ENCODE results near the gene ATP4A. TPM values are rescaled to one million over a fixed set of nuclear protein-coding genes. Genes with fewer than 3 reads are reported as not detected.

The ATP4A gene
- polyA plus RNA-seq, 1 experiment, result not detected

DNA sequence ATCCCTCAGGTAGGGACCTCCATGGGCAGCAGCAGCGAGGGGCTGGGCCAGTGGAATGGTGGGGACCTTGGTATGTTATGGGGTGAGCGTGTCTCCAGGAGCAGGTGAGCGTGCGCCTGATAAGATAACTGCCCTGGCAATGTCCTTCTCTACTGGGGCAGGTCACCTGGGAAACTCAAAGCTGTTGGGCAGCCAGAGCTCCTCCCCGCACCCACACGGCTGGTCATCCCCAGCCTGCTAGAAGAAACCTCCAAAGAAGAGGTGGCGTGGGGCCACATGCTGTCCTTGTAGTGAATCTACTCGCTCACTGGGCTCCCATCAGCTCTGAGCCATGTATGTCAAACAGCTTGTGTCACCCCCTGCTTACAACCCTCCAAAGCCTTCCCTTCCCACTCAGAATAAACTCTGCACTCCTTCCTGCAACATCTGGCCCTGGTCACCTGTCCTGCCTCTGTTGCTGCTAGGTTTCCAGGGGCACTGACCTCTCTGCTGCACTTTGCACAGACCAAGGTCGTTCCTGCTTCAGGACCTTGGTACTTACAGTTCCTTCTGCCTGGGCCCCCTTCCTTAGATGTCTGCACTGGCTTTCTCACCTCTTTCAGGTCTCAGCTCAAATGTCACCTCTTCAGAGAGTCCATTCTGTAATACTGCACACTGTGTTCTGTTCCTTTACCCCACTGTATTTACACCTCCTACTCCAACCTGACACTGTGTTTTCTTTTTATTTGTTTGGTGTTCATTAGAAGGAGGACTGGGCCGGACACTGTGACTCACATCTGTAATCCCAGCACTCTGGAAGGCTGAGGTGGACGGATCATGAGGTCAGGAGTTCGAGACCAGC lies 1.8 kb upstream of the ATP4A start:
- POLR2A ChIA-PET, result no interaction called here
- TF ChIP-seq CTCF (IDR thresholded peaks at IDR 0.05; ENCODE audit: insufficient read depth, low read depth, low read length), result no peak
- no peaks in the 10 kb centered on the region for H3K36me3 ChIP-seq (ENCODE audit: control insufficient read depth, insufficient read depth, low read length)
- no peak overlapping the region for H3K4me3 ChIP-seq (ENCODE audit: low read depth, low read length)
- H3K27me3 ChIP-seq (ENCODE audit: control insufficient read depth, insufficient read depth, low read length), result peaks cover 5% of the 10 kb centered on the region; the same call in 1 of the 2 replicates
- CTCF ChIA-PET, result interaction anchor here (1.3 to 1.6 kb wide), 2 partner anchors 9 to 15 kb away, joined by 3 to 7 read pairs; no protein-coding TSS in a partner anchor
- no peak for DNase-seq (ENCODE audit: low read depth)

DNA sequence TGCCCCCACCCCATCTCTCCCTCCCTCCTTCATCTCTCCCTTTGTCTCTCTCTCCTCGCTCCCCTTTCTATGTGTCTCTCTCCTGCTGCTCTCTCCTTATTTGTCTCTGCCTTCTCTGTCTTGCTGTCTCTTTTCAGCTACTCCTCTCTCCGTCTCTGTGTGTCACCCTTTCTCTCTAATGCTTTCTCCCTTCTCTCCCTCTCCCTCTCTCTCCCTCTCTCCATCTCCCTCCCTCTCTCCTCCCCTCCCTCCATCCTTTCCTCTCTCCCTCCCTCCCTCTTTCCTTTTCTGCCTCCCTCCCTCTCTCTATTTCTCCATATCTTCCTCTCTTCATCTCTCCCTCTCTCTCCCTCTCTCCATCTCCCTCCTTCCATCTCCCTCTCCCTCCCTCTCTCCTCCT lies 682 bp downstream of the ATP4A start:
- no peak for TF ChIP-seq CTCF (IDR thresholded peaks at IDR 0.05; ENCODE audit: insufficient read depth, low read depth, low read length)
- no peak for DNase-seq (ENCODE audit: low read depth)
- ChIA-PET POLR2A (no interaction called here), CTCF (interaction anchor here (0.7 kb wide), 1 partner anchor 35 kb away, joined by 3 read pairs; no protein-coding TSS in a partner anchor)
- no peaks in the 10 kb centered on the region for H3K36me3 ChIP-seq (ENCODE audit: control insufficient read depth, insufficient read depth, low read length)
- no peak overlapping the region for H3K4me3 ChIP-seq (ENCODE audit: low read depth, low read length)
- peaks cover 13% of the 10 kb centered on the region for H3K27me3 ChIP-seq (ENCODE audit: control insufficient read depth, insufficient read depth, low read length)

DNA sequence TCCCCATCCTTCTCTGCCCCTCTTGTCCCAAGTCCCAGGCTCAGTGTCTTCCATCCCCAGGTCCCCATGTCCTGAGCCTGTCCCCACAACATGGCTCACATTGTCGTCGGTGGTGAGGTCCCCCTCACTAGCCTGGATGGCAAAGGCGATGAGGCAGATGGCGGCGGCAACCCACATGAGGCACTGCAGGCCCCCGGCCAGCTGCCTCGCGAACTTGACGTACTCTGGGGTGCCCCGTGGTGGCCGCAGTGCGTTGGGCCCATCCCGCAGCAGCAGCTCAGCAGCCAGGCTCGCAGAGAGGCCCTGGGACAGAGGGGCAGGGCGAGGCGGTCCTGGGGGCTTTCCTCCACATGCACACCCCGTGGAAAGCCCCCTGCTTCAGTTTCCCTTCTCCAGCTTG lies 1.1 kb downstream of the ATP4A start:
- CTCF ChIA-PET, result interaction anchor here (0.6 kb wide), 1 partner anchor 443 kb away, joined by 3 read pairs; no protein-coding TSS in a partner anchor
- POLR2A ChIA-PET, result no interaction called here
- TF ChIP-seq CTCF (IDR thresholded peaks at IDR 0.05; ENCODE audit: insufficient read depth, low read depth, low read length), result no peak
- DNase-seq (ENCODE audit: low read depth), result no peak
- no peak overlapping the region for H3K4me3 ChIP-seq (ENCODE audit: low read depth, low read length)
- H3K36me3 ChIP-seq (ENCODE audit: control insufficient read depth, insufficient read depth, low read length), result no peaks in the 10 kb centered on the region
- peaks cover 13% of the 10 kb centered on the region for H3K27me3 ChIP-seq (ENCODE audit: control insufficient read depth, insufficient read depth, low read length)

DNA sequence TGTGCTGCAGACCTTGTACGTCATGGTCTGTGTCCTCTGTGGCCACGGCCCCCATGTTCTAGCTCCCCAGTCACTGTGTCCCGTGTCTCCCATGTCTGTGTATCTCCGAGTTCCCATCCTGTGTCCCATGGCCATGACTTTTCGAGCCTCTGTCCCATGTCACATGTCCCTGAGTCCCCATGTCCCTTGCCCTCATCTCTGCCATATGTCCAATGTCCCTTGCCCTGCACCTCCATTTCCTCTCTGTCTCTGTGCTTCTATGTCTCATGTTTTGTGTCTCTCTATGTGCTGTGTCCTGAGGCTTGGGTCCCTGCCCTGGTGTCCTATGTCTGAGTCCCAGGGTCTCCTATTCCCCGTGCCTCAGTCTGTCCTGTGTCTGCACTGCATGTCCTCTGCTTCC lies 2.0 kb downstream of the ATP4A start:
- POLR2A ChIA-PET, result no interaction called here
- no peak overlapping the region for H3K4me3 ChIP-seq (ENCODE audit: low read depth, low read length)
- CTCF ChIA-PET, result interaction anchor here (1.7 kb wide), 1 partner anchor 13 kb away, joined by 7 read pairs; no protein-coding TSS in a partner anchor
- DNase-seq (ENCODE audit: low read depth), result no peak
- no peaks in the 10 kb centered on the region for H3K36me3 ChIP-seq (ENCODE audit: control insufficient read depth, insufficient read depth, low read length)
- TF ChIP-seq CTCF (IDR thresholded peaks at IDR 0.05; ENCODE audit: insufficient read depth, low read depth, low read length), result no peak
- peaks cover 13% of the 10 kb centered on the region for H3K27me3 ChIP-seq (ENCODE audit: control insufficient read depth, insufficient read depth, low read length)

DNA sequence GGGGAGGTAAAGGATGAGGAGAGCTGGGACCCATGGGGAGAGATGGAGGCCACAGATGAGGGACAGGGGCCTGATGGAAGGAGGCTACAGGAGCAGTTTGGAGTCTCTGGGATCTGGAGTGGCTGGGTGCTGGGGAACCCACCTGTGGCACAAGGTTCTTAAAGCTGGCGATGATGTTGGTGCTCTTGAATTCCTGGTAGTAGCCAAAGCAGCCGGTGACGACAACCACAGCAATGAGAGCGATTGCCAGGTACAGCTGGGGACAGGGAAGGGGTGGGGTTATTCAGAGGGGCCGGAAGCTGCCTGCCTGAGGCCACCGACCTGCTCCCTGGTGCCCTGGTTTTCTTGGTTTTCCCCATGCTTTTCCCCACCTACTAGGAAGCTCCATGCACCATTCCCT lies 2.8 kb downstream of the ATP4A start:
- H3K36me3 ChIP-seq (ENCODE audit: control insufficient read depth, insufficient read depth, low read length), result no peaks in the 10 kb centered on the region
- no peak for DNase-seq (ENCODE audit: low read depth)
- ChIA-PET CTCF (interaction anchor here (1.7 kb wide), 1 partner anchor 12 kb away, joined by 7 read pairs; no protein-coding TSS in a partner anchor), POLR2A (no interaction called here)
- H3K27me3 ChIP-seq (ENCODE audit: control insufficient read depth, insufficient read depth, low read length), result peaks cover 16% of the 10 kb centered on the region
- H3K4me3 ChIP-seq (ENCODE audit: low read depth, low read length), result no peak overlapping the region
- no peak for TF ChIP-seq CTCF (IDR thresholded peaks at IDR 0.05; ENCODE audit: insufficient read depth, low read depth, low read length)

All from BJ (cell line).